ENCODE measurements around the gene ZNF584.

ZNF584 gene

GRCh38 chr19:58466089-58466759 is 57.8 kb downstream of the ZNF584 start:
- H3K4me3 ChIP-seq (ENCODE audit: low read depth, low read length): peak overlapping the region; percentile 80
- TF ChIP-seq CTCF (IDR thresholded peaks at IDR 0.05; ENCODE audit: insufficient read depth, low read length, missing control alignments): no peak
- ChIA-PET CTCF (interaction anchor here (1.4 kb wide), 1 partner anchor 48 kb away, joined by 3 read pairs; no protein-coding TSS in a partner anchor), POLR2A (interaction anchor here (0.8 to 1.7 kb wide), 3 partner anchors 9 to 53 kb away, joined by 3 read pairs; partner anchors contain the start of genes ZBTB45 and ZNF446)
- no peak for DNase-seq (ENCODE audit: low read depth, low spot score)

- H3K4me3 ChIP-seq (ENCODE audit: low read depth, low read length): peak within 1 kb of the TSS; percentile 80
- no peak for TF ChIP-seq CTCF (IDR thresholded peaks at IDR 0.05; ENCODE audit: insufficient read depth, low read length, missing control alignments)
- CTCF ChIA-PET: interaction anchor here (1.4 kb wide), 1 partner anchor 47 kb away, joined by 3 read pairs; no protein-coding TSS in a partner anchor
- DNase-seq (ENCODE audit: low read depth, low spot score): peak; percentile 71
- POLR2A ChIA-PET: interaction anchor here (1.7 kb wide), 1 partner anchor 9 kb away, joined by 3 read pairs; the partner anchor contains the start of gene ZNF446
Observed at GRCh38 chr19:58466760-58467589, 58.5 kb downstream of the ZNF584 start, which contains the start of gene ZNF324. TSS of gene ZNF324 (plus strand) at chr19:58467080. CDS start at chr19:58469186, 2,106 bp downstream.

Data from AG04449 (cell line).